ENCODE measurements around the gene VPREB3. TPM values are rescaled to one million over a fixed set of nuclear protein-coding genes. Genes with fewer than 3 reads are reported as not detected.
"Not testable (repeated sequence)": the region's sequence is repeated elsewhere in the genome, so short reads cannot be mapped to it uniquely, and the experiment has no call there.

The VPREB3 gene
- total and polyA plus RNA-seq, 12 donors = 2.2 to 42.2 (median 19.4) TPM

DNA sequence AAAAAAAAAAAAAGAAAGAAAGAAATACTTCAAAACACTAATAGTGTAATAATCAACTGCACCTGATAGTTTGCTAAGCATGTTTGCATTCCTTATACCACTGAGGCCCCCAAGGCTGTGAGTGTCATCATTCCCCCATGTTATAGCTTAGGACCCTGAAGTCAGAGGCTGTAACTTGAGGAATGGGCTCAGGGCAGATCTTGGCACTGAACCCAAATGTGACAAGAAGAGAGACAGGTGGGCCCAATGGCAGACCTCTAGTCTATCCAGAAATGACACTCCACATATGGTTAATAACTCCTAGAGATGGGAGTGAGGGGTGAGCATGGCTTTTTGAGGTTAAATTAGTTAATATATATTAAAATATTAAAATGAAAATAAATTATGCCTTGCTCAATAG is 16.5 kb downstream of the VPREB3 start:
- H3K27me3 ChIP-seq = no peaks in the 10 kb centered on the region
- TF ChIP-seq POLR2A (IDR thresholded peaks at IDR 0.05) = no peak
- TF ChIP-seq, protein P1, sequence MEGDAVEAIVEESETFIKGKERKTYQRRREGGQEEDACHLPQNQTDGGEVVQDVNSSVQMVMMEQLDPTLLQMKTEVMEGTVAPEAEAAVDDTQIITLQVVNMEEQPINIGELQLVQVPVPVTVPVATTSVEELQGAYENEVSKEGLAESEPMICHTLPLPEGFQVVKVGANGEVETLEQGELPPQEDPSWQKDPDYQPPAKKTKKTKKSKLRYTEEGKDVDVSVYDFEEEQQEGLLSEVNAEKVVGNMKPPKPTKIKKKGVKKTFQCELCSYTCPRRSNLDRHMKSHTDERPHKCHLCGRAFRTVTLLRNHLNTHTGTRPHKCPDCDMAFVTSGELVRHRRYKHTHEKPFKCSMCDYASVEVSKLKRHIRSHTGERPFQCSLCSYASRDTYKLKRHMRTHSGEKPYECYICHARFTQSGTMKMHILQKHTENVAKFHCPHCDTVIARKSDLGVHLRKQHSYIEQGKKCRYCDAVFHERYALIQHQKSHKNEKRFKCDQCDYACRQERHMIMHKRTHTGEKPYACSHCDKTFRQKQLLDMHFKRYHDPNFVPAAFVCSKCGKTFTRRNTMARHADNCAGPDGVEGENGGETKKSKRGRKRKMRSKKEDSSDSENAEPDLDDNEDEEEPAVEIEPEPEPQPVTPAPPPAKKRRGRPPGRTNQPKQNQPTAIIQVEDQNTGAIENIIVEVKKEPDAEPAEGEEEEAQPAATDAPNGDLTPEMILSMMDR (IDR thresholded peaks at IDR 0.05) = no peak
- peaks cover 0 to 1% of the 10 kb centered on the region in 2 donors for H3K36me3 ChIP-seq (replicated peaks in 1 of 2)
- DNase-seq = no peak
- H3K4me1 ChIP-seq (replicated peaks in 1 of 2) = no peaks in the 10 kb centered on the region
- no peaks in the 10 kb centered on the region for H3K9me3 ChIP-seq (replicated peaks in 1 of 3)
- intact Hi-C loops (cut with DNase I) = no loop called here
- H3K27ac ChIP-seq = no peak overlapping the region
- H3K4me3 ChIP-seq = no peak overlapping the region

DNA sequence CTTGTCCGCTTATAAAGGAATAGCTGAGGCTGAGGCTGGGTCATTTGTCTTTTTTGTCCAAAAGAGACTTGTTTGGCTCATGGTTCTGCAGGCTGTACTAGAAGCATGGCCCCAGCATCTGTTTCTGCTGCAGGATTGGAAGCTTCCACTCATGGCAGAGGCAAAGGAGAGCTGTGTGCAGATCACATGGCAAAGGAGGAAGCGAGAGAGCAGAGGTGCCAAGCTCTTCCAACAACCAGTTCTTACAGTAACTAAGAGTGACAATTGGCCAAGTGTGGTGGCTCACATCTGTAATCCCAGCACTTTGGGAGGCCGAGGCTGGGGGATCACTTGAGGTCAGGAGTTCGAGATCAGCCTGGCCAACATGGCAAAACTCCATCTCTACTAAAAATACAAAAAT is 26.1 kb downstream of the VPREB3 start:
- intact Hi-C loops (cut with DNase I); H3K27ac ChIP-seq; H3K4me3 ChIP-seq; H3K36me3 ChIP-seq (replicated peaks in 1 of 2); DNase-seq; H3K27me3 ChIP-seq; H3K4me1 ChIP-seq (replicated peaks in 1 of 2); H3K9me3 ChIP-seq (replicated peaks in 1 of 3): not testable (repeated sequence)
- 74 to 88% (median 83%) methylated on average over 4 of the region's 4 CpGs for WGBS, 4 donors

DNA sequence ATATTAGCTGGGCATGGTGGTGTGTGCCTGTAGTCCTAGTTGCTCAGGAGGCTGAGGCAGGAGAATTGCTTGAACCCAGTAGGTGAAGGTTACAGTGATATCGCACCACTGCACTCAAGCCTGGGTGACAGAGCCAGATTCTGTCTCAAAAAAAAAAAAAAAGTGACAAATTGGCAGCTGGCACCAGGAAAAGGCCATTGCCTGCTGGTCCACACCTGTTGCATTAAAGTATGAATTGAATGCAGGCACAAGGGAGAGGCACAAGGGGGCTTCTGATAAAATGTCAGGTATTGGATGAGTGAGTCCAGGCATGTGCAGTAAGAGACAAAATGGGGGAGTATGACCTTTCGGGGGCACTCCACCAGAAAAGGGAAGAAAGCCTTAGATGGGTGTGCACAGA is 31.5 kb downstream of the VPREB3 start:
- 58 to 71% (median 62%) methylated on average over 2 of the region's 2 CpGs for WGBS, 4 donors
- Histone ChIP-seq H3K4me3 (no peak overlapping the region), H3K36me3 (replicated peaks in 1 of 2) (no peaks in the 10 kb centered on the region), H3K27me3 (no peaks in the 10 kb centered on the region), H3K27ac (no peak overlapping the region), H3K9me3 (replicated peaks in 1 of 3) (no peaks in the 10 kb centered on the region), H3K4me1 (replicated peaks in 1 of 2) (no peaks in the 10 kb centered on the region)
- no peak for DNase-seq
- intact Hi-C loops (cut with DNase I) = loop anchor here in 1 of 2 donors (5.0 kb wide), 1 partner anchor 100 kb away; no protein-coding TSS in a partner anchor
- TF ChIP-seq, protein P1 (IDR thresholded peaks at IDR 0.05) = no peak
- TF ChIP-seq POLR2A (IDR thresholded peaks at IDR 0.05) = no peak

DNA sequence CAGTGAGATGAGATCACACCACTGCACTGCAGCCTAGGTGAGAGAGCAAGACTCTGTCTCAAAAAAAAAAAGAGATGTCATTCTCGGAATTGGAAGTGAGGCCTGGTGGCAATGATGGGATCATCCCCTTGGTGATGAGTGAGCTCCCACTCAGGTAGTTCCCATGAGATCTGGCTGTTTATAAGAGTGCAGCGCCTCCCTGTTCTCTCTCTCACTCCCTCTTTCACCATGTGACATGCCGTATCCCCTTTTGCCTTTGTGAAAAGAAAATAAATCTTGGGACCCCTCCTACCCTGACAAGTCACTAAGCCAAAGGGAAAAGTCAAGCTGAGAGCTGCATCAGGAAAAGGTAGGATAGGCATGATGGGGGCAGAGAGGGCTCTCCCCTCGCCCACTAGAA is 32.1 kb downstream of the VPREB3 start:
- Histone ChIP-seq H3K27me3 (no peaks in the 10 kb centered on the region), H3K36me3 (replicated peaks in 1 of 2) (no peaks in the 10 kb centered on the region), H3K27ac (no peak overlapping the region), H3K9me3 (replicated peaks in 1 of 3) (no peaks in the 10 kb centered on the region), H3K4me3 (no peak overlapping the region), H3K4me1 (replicated peaks in 1 of 2) (peaks cover 0 to 5% of the 10 kb centered on the region in 2 donors)
- WGBS, 4 donors = 62 to 78% (median 75%) methylated on average over 3 to 4 of the region's 4 CpGs
- intact Hi-C loops (cut with DNase I) = loop anchor here in 1 of 2 donors (5.0 kb wide), 1 partner anchor 100 kb away; no protein-coding TSS in a partner anchor
- TF ChIP-seq POLR2A (IDR thresholded peaks at IDR 0.05) = no peak
- TF ChIP-seq, protein P1 (IDR thresholded peaks at IDR 0.05) = no peak
- DNase-seq = no peak

DNA sequence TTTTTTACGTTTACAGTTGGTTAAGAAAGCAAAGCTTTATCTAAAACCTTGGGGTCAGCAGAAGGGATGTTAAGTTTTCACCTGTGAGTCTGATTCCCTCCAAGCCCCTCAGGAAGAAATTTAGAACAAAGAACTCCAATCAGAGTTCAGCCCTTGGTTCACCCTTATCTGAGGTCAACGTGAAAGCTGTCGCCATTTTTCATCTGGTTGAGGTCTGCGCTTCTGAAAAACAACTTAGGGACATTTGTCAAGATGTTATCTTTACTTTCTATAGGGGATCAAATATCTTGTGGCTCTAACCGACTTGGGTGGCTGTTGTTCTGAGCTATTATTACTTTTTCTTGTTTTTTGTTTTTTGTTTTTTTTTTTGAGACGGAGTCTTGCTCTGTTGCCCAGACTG is 33.4 kb downstream of the VPREB3 start:
- Histone ChIP-seq H3K27me3 (no peaks in the 10 kb centered on the region), H3K4me1 (replicated peaks in 1 of 2) (peaks cover 7 to 13% of the 10 kb centered on the region in 2 donors), H3K27ac (no peak overlapping the region), H3K36me3 (replicated peaks in 1 of 2) (no peaks in the 10 kb centered on the region), H3K4me3 (no peak overlapping the region), H3K9me3 (replicated peaks in 1 of 3) (no peaks in the 10 kb centered on the region)
- intact Hi-C loops (cut with DNase I) = loop anchor here in 1 of 2 donors (5.0 kb wide), 1 partner anchor 99 kb away; no protein-coding TSS in a partner anchor
- no peak for DNase-seq
- no peak for TF ChIP-seq POLR2A (IDR thresholded peaks at IDR 0.05)
- TF ChIP-seq, protein P1 (IDR thresholded peaks at IDR 0.05) = no peak
- 62 to 69% (median 63%) methylated on average over 6 of the region's 6 CpGs for WGBS, 4 donors

Measured in adrenal gland (tissue), 12 donors.